ENCODE results near the gene XDH.

The XDH gene

GRCh38 chr2:31402388-31402787 is 12.2 kb downstream of the XDH start:
- no peak for DNase-seq (ENCODE audit: low spot score)

- peak; percentile 80 for DNase-seq (ENCODE audit: low spot score)
Measured at GRCh38 chr2:31401580-31401979, 13.0 kb downstream of the XDH start.

GRCh38 chr2:31398881-31399280 is 15.7 kb downstream of the XDH start:
- DNase-seq (ENCODE audit: low spot score), result no peak

- no peak for DNase-seq (ENCODE audit: low spot score)
Measured at GRCh38 chr2:31397094-31397493, 17.4 kb downstream of the XDH start.

- no peak for DNase-seq (ENCODE audit: low spot score)
Measured at GRCh38 chr2:31390324-31390723, 24.2 kb downstream of the XDH start.

- no peak for DNase-seq (ENCODE audit: low spot score)
Measured at GRCh38 chr2:31388736-31389135, 25.8 kb downstream of the XDH start.

GRCh38 chr2:31387850-31388249 is 26.7 kb downstream of the XDH start:
- no peak for DNase-seq (ENCODE audit: low spot score)

GRCh38 chr2:31386648-31387047 is 27.9 kb downstream of the XDH start:
- DNase-seq (ENCODE audit: low spot score), result no peak

GRCh38 chr2:31386172-31386571 is 28.4 kb downstream of the XDH start:
- DNase-seq (ENCODE audit: low spot score), result no peak

GRCh38 chr2:31384771-31385276 is 29.7 kb downstream of the XDH start:
- DNase-seq (ENCODE audit: low spot score), result peak; percentile 68

- DNase-seq (ENCODE audit: low spot score), result peak; percentile 80
Measured at GRCh38 chr2:31384351-31384750, 30.2 kb downstream of the XDH start.

GRCh38 chr2:31383471-31384153 is 30.9 kb downstream of the XDH start:
- no peak for DNase-seq (ENCODE audit: low spot score)

- no peak for DNase-seq (ENCODE audit: low spot score)
Measured at GRCh38 chr2:31382452-31383120, 32.0 kb downstream of the XDH start.

- DNase-seq (ENCODE audit: low spot score), result no peak
Measured at GRCh38 chr2:31381601-31382000, 32.9 kb downstream of the XDH start.

GRCh38 chr2:31380243-31380642 is 34.3 kb downstream of the XDH start:
- no peak for DNase-seq (ENCODE audit: low spot score)

- no peak for DNase-seq (ENCODE audit: low spot score)
Measured at GRCh38 chr2:31379747-31380146, 34.8 kb downstream of the XDH start.

GRCh38 chr2:31378791-31379501 is 35.6 kb downstream of the XDH start:
- no peak for DNase-seq (ENCODE audit: low spot score)

GRCh38 chr2:31378389-31378788 is 36.2 kb downstream of the XDH start:
- DNase-seq (ENCODE audit: low spot score), result no peak

- DNase-seq (ENCODE audit: low spot score), result no peak
Measured at GRCh38 chr2:31373127-31373526, 41.4 kb downstream of the XDH start.

GRCh38 chr2:31372097-31372496 is 42.4 kb downstream of the XDH start:
- DNase-seq (ENCODE audit: low spot score), result no peak

GRCh38 chr2:31371691-31372090 is 42.9 kb downstream of the XDH start:
- no peak for DNase-seq (ENCODE audit: low spot score)

GRCh38 chr2:31366733-31367132 is 47.8 kb downstream of the XDH start:
- no peak for DNase-seq (ENCODE audit: low spot score)

All from AG08396 (cell line).